ENCODE measurements around the gene ZMIZ1. TPM values are rescaled to one million over a fixed set of nuclear protein-coding genes. Genes with fewer than 3 reads are reported as not detected.

Gene ZMIZ1
- total RNA-seq, 4 donors from 2014 or later = 58.1 to 87.4 (median 74.2) TPM

- intact Hi-C loops (cut with DNase I; ENCODE audit: low total_unique reads) = no loop called here
- no peak overlapping the region for H3K4me3 ChIP-seq (ENCODE audit: low read depth, poor library complexity, severe bottlenecking)
- no peak for DNase-seq (ENCODE audit: low spot score in 2 of 2)
- WGBS, 2 donors = 84 to 88% methylated on average over 5 of the region's 5 CpGs
- no peak for TF ChIP-seq POLR2A (IDR thresholded peaks at IDR 0.05)
- TF ChIP-seq, protein P1, sequence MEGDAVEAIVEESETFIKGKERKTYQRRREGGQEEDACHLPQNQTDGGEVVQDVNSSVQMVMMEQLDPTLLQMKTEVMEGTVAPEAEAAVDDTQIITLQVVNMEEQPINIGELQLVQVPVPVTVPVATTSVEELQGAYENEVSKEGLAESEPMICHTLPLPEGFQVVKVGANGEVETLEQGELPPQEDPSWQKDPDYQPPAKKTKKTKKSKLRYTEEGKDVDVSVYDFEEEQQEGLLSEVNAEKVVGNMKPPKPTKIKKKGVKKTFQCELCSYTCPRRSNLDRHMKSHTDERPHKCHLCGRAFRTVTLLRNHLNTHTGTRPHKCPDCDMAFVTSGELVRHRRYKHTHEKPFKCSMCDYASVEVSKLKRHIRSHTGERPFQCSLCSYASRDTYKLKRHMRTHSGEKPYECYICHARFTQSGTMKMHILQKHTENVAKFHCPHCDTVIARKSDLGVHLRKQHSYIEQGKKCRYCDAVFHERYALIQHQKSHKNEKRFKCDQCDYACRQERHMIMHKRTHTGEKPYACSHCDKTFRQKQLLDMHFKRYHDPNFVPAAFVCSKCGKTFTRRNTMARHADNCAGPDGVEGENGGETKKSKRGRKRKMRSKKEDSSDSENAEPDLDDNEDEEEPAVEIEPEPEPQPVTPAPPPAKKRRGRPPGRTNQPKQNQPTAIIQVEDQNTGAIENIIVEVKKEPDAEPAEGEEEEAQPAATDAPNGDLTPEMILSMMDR (IDR thresholded peaks at IDR 0.05) = no peak
Observed at GRCh38 chr10:79172881-79173280, 104.1 kb downstream of the ZMIZ1 start.

DNA sequence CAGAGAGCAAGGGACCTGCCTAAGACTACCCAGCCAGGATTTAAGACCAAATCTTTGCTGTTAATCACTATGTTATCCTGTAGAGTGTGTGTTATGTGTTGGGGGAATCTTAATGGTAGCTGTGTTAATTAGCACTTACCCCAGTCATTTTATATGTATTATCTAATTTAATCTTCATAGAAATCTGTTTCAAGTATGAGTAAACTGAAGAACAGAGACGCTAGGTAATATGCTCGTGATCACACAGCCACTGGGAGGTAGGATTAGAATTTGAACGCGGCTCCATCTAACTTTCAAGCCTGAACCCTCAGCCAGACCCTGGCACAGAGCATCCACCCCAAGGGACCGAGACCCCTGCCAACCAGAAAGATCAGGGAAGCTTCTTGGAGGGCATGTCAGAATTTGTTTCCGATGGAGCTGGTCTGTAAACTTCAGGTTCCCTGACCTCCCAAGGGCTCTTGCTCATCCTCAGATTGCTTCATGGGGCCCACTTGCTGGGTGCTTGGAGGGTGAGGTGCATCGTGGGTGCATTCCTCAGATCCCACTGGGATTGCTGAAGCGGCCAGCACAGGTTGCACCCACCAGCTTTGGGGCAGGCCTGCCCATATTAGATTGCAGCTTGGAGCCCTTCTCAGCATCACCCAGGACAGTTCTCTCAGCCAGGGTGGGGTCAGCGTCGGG, 105.0 kb downstream of the ZMIZ1 start:
- H3K4me3 ChIP-seq (ENCODE audit: low read depth, poor library complexity, severe bottlenecking) = no peak overlapping the region
- intact Hi-C loops (cut with DNase I; ENCODE audit: low total_unique reads) = no loop called here
- no peak for TF ChIP-seq POLR2A (IDR thresholded peaks at IDR 0.05)
- TF ChIP-seq, protein P1 (IDR thresholded peaks at IDR 0.05) = no peak
- 90 to 92% methylated on average over 10 of the region's 10 CpGs for WGBS, 2 donors
- DNase-seq (ENCODE audit: low spot score in 2 of 2) = no peak

- H3K4me3 ChIP-seq (ENCODE audit: low read depth, poor library complexity, severe bottlenecking) = no peak overlapping the region
- WGBS, 2 donors = 51 to 73% methylated on average over 8 to 10 of the region's 10 CpGs
- TF ChIP-seq POLR2A (IDR thresholded peaks at IDR 0.05) = no peak
- TF ChIP-seq, protein P1 (IDR thresholded peaks at IDR 0.05) = no peak
- no peak for DNase-seq (ENCODE audit: low spot score in 2 of 2)
- intact Hi-C loops (cut with DNase I; ENCODE audit: low total_unique reads) = no loop called here
Observed at GRCh38 chr10:79176052-79176501, 107.3 kb downstream of the ZMIZ1 start.

DNA sequence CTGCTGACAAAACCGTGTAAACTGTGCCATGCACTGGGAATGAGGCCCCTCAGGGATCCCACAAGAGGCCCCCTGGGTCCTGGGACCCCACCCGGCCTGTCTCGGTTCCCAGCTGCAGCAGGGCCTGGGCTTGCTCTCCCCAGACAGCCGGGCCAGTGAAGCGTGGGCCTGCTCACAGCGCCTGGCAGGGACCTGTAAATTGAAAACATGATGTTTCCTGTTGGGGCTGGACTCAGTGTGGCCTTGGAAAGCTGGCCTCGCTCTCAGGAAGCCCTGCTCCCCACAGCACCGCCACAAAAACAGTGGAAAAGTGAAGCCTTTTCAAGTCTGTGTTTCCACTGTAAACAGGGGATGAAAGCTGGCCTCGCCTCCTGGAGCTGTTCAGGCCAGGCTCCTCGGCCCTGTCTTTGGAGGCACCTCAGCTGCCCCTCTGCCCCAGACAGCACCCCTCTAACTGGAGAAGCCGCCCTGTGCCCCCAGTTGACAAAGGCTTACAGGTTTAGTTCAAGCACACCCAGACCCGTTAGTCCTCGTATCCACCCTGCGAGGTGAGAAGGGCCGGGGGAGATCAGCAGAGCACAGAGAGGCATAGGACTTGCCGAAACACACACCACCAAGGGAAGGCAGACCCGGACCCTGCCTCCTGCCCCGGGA, 108.3 kb downstream of the ZMIZ1 start:
- no peak for DNase-seq (ENCODE audit: low spot score in 2 of 2)
- no peak overlapping the region for H3K4me3 ChIP-seq (ENCODE audit: low read depth, poor library complexity, severe bottlenecking)
- intact Hi-C loops (cut with DNase I; ENCODE audit: low total_unique reads) = no loop called here
- TF ChIP-seq, protein P1 (IDR thresholded peaks at IDR 0.05) = no peak
- no peak for TF ChIP-seq POLR2A (IDR thresholded peaks at IDR 0.05)
- WGBS, 2 donors = 54% methylated on average over 12 to 17 of the region's 18 CpGs

DNA sequence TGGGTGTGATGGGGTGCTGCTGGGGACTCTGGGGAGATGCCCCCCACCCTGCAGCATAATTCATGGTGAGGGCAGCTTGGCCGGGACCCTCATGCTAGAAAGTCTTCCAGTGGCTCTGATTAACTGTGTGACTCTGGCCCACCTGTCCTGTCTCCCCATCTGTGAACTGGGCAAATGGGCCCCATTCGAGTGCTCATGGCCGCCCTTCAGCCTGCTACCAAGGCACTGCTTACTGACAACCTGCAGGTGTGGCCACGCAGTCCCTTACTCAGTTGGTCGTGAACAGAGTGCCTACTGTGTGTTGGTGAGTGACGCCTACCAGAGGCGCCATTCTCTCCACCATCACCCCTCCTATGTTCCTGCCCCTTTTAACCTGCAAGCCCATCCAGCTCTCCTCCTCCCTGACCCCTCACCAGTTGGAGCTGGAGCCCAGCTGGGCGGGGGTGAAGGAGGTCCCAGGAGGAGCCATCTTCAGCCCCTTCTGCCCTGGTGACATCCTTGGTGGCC, 109.4 kb downstream of the ZMIZ1 start:
- no peak for DNase-seq (ENCODE audit: low spot score in 2 of 2)
- TF ChIP-seq, protein P1 (IDR thresholded peaks at IDR 0.05) = no peak
- no peak for TF ChIP-seq POLR2A (IDR thresholded peaks at IDR 0.05)
- WGBS, 2 donors = 91 to 92% methylated on average over 8 of the region's 8 CpGs
- intact Hi-C loops (cut with DNase I; ENCODE audit: low total_unique reads) = no loop called here
- H3K4me3 ChIP-seq (ENCODE audit: low read depth, poor library complexity, severe bottlenecking) = no peak overlapping the region

Measured in lower leg skin (tissue), 4 donors.